Measurements from ENCODE around the gene RSF1. TPM values are rescaled to one million over a fixed set of nuclear protein-coding genes. Genes with fewer than 3 reads are reported as not detected.

The RSF1 gene
- total RNA-seq, 2 experiments from 2014 or later, result 33.5 to 78.8 TPM

GRCh38 chr11:77677138-77677537 lies 143.4 kb downstream of the RSF1 start:
- TF ChIP-seq EZH2phosphoT487 (IDR thresholded peaks at IDR 0.05; ENCODE audit: borderline replicate concordance, low read depth, low read length), result no peak
- TF ChIP-seq CTCF (conservative IDR thresholded peaks at IDR 0.05; ENCODE audit: low read length), result no peak
- Histone ChIP-seq H4K20me1 (ENCODE audit: insufficient read depth, low read length) (no peaks in the 10 kb centered on the region), H3K9me3 (ENCODE audit: low read length) (no peaks in the 10 kb centered on the region), H3K4me2 (ENCODE audit: low read length) (no peak overlapping the region), H3K36me3 (ENCODE audit: insufficient read depth, low read length) (peaks cover 90% of the 10 kb centered on the region), H3K79me2 (ENCODE audit: insufficient read depth, low read depth, low read length) (no peaks in the 10 kb centered on the region), H3K4me1 (ENCODE audit: insufficient read depth, low read length, poor library complexity, severe bottlenecking) (no peaks in the 10 kb centered on the region), H2AFZ (ENCODE audit: low read length) (no peak overlapping the region), H3K9me2 (ENCODE audit: insufficient read depth, low read length) (no peaks in the 10 kb centered on the region), H3K4me3 (ENCODE audit: low read depth, low read length, poor library complexity, severe bottlenecking) (no peak overlapping the region), H3K27ac (ENCODE audit: low read depth, low read length, poor library complexity, severe bottlenecking) (no peak overlapping the region)
- no TSS peak for BruUV-seq (replicated peaks)
- no peak for DNase-seq (ENCODE audit: low spot score)
- intact Hi-C loops (cut with micrococcal nuclease; ENCODE audit: unreplicated experiment), result no loop called here
- ChIA-PET POLR2A (interaction anchor here (0.6 kb wide), 2 partner anchors 16 to 623 kb away, joined by 3 to 4 read pairs; no protein-coding TSS in a partner anchor), CTCF (ENCODE audit: unreplicated experiment) (no interaction called here)

- intact Hi-C loops (cut with micrococcal nuclease; ENCODE audit: unreplicated experiment), result no loop called here
- Histone ChIP-seq H3K4me2 (ENCODE audit: low read length) (no peak overlapping the region), H4K20me1 (ENCODE audit: insufficient read depth, low read length) (no peaks in the 10 kb centered on the region), H3K9me2 (ENCODE audit: insufficient read depth, low read length) (no peaks in the 10 kb centered on the region), H3K9me3 (ENCODE audit: low read length) (no peaks in the 10 kb centered on the region), H3K79me2 (ENCODE audit: insufficient read depth, low read depth, low read length) (no peaks in the 10 kb centered on the region), H3K27ac (ENCODE audit: low read depth, low read length, poor library complexity, severe bottlenecking) (no peak overlapping the region), H2AFZ (ENCODE audit: low read length) (no peak overlapping the region), H3K4me1 (ENCODE audit: insufficient read depth, low read length, poor library complexity, severe bottlenecking) (no peaks in the 10 kb centered on the region), H3K4me3 (ENCODE audit: low read depth, low read length, poor library complexity, severe bottlenecking) (no peak overlapping the region), H3K36me3 (ENCODE audit: insufficient read depth, low read length) (peaks cover 94% of the 10 kb centered on the region)
- BruUV-seq (replicated peaks), result no TSS peak
- CTCF ChIA-PET (ENCODE audit: unreplicated experiment), result no interaction called here
- TF ChIP-seq CTCF (conservative IDR thresholded peaks at IDR 0.05; ENCODE audit: low read length) (no peak), EZH2phosphoT487 (IDR thresholded peaks at IDR 0.05; ENCODE audit: borderline replicate concordance, low read depth, low read length) (no peak)
- DNase-seq (ENCODE audit: low spot score), result no peak
- POLR2A ChIA-PET, result interaction anchor here (0.9 kb wide), 1 partner anchor 56 kb away, joined by 3 read pairs; no protein-coding TSS in a partner anchor
Observed at GRCh38 chr11:77672264-77672663, 148.3 kb downstream of the RSF1 start.

- TF ChIP-seq EZH2phosphoT487 (IDR thresholded peaks at IDR 0.05; ENCODE audit: borderline replicate concordance, low read depth, low read length) (no peak), CTCF (conservative IDR thresholded peaks at IDR 0.05; ENCODE audit: low read length) (no peak)
- POLR2A ChIA-PET, result interaction anchor here (1.3 to 1.6 kb wide), 3 partner anchors 10 to 33 kb away, joined by 3 to 5 read pairs (median 5); partner anchors contain the start of gene CLNS1A
- Histone ChIP-seq H4K20me1 (ENCODE audit: insufficient read depth, low read length) (no peaks in the 10 kb centered on the region), H3K4me1 (ENCODE audit: insufficient read depth, low read length, poor library complexity, severe bottlenecking) (no peaks in the 10 kb centered on the region), H3K36me3 (ENCODE audit: insufficient read depth, low read length) (peaks cover 91% of the 10 kb centered on the region), H3K4me2 (ENCODE audit: low read length) (no peak overlapping the region), H3K79me2 (ENCODE audit: insufficient read depth, low read depth, low read length) (no peaks in the 10 kb centered on the region), H3K27ac (ENCODE audit: low read depth, low read length, poor library complexity, severe bottlenecking) (no peak overlapping the region), H3K9me2 (ENCODE audit: insufficient read depth, low read length) (no peaks in the 10 kb centered on the region), H2AFZ (ENCODE audit: low read length) (no peak overlapping the region), H3K4me3 (ENCODE audit: low read depth, low read length, poor library complexity, severe bottlenecking) (no peak overlapping the region), H3K9me3 (ENCODE audit: low read length) (no peaks in the 10 kb centered on the region)
- no TSS peak for BruUV-seq (replicated peaks)
- no peak for DNase-seq (ENCODE audit: low spot score)
- CTCF ChIA-PET (ENCODE audit: unreplicated experiment), result no interaction called here
- intact Hi-C loops (cut with micrococcal nuclease; ENCODE audit: unreplicated experiment), result no loop called here
Observed at GRCh38 chr11:77669848-77670511, 150.5 kb downstream of the RSF1 start.

Measured in OCI-LY7 (cell line).